Endothelial cell (in vitro differentiated cells): Measurements from ENCODE around the gene ZBTB7B. TPM values are rescaled to one million over a fixed set of nuclear protein-coding genes. Genes with fewer than 3 reads are reported as not detected.

ENCODE experiments used
- DNase-seq: peaks from one replicate; pipeline ENCODE4 v3.0.0; 2021; ENCODE audit warnings: low spot score
- H3K27ac Mint-ChIP-seq: one replicate; pipeline ENCODE4 v1.8.0; 2021; ENCODE audit warnings: mixed read lengths, inconsistent platforms; ENCODE audit not compliant: unreplicated experiment
- H3K27me3 Mint-ChIP-seq: one replicate; pipeline ENCODE4 v1.8.0; 2021; ENCODE audit warnings: mild to moderate bottlenecking, moderate library complexity, mixed read lengths, inconsistent platforms; ENCODE audit not compliant: unreplicated experiment
- H3K36me3 Mint-ChIP-seq: one replicate; pipeline ENCODE4 v1.8.0; 2021; ENCODE audit warnings: mild to moderate bottlenecking, low read depth, mixed read lengths, inconsistent platforms; ENCODE audit not compliant: unreplicated experiment
- H3K4me1 Mint-ChIP-seq: one replicate; pipeline ENCODE4 v1.8.0; 2021; ENCODE audit warnings: mild to moderate bottlenecking, mixed read lengths, inconsistent platforms; ENCODE audit not compliant: unreplicated experiment
- H3K4me3 Mint-ChIP-seq: one replicate; pipeline ENCODE4 v1.8.0; 2021; ENCODE audit warnings: mild to moderate bottlenecking, mixed read lengths, inconsistent platforms; ENCODE audit not compliant: unreplicated experiment
- H3K9me3 Mint-ChIP-seq: one replicate; pipeline ENCODE4 v1.8.0; 2021; ENCODE audit warnings: mixed read lengths, inconsistent platforms; ENCODE audit not compliant: unreplicated experiment
- CTCF ChIP-seq: fragments of 200-600 bp; sonication (generic); IDR thresholded peaks from one replicate; pipeline ENCODE4 v1.5.0; 2021; ENCODE audit warnings: antibody characterized with exemption; ENCODE audit not compliant: unreplicated experiment
- total RNA-seq: library from RNA; stranded (reverse); fragmentation: NEBNext Ultra II Directional; extraction: Animal tissue kit (Norgen Biotek cat#: 25700); gene quantifications from one replicate; pipeline ENCODE4 v1.2.1, GENCODE V29; 2021; ENCODE audit not compliant: unreplicated experiment

The ZBTB7B gene
- total RNA-seq, 1 donor from 2014 or later = 23.3 TPM

- H3K9me3 Mint-ChIP-seq = no peaks in the 10 kb centered on the region
- H3K27ac Mint-ChIP-seq = no peak overlapping the region
- no peak for TF ChIP-seq CTCF
- DNase-seq = no peak
- H3K27me3 Mint-ChIP-seq = peaks cover 3% of the 10 kb centered on the region
- H3K36me3 Mint-ChIP-seq = peaks cover 4% of the 10 kb centered on the region
- peaks cover 30% of the 10 kb centered on the region for H3K4me1 Mint-ChIP-seq
- H3K4me3 Mint-ChIP-seq = no peak overlapping the region
Observed at GRCh38 chr1:155007251-155007828, 4.7 kb downstream of the ZBTB7B start.

DNA sequence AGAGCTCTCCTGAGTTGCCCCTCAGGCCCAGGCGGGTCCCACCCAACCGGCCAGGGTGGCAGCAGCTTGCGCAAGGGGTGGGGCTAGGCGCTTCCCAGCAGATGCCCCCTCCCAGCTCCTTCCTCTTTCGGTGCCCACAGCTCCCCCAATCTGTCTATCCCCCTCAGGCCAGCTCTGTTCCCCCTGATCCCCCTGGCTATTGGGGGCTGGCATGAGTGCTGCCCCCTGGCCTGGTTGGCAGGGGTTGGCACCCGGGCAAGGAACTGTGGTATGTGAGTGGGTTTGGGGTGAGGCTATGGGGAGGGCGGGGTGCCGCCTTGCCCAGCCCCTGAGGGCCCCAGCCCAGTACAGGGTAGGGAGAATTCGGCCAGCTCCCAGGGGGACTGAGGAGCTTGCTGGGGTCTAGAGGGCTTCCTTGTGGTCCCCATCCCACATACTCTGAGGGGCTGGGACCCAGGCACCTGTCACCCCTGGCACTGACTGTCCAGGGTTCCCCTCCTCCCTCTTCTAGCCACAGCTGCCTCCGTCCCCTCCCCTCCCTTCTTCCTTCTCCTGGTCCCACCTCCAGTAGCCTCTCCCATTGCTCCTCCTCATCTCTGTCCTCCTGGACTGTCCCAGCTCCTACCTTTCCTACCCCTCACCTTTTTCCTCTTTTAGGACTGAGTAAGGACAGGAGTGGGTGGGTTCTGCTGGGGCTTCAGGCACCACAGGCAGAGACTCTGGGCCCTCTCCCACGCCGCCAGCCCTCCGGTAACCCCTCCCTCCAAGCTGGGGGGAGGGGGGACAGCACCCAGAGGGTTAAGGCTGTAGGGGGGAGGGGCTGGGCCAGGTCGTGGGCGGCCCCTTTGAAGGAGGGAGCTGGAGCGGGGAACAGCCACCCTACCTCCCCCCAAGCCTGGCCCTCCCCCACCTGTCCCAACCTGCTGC is 5.7 kb downstream of the ZBTB7B start:
- no peak for TF ChIP-seq CTCF
- Mint-ChIP-seq H3K4me1 (peaks cover 32% of the 10 kb centered on the region), H3K27me3 (peaks cover 5% of the 10 kb centered on the region), H3K4me3 (no peak overlapping the region), H3K9me3 (no peaks in the 10 kb centered on the region), H3K27ac (no peak overlapping the region), H3K36me3 (peaks cover 4% of the 10 kb centered on the region)
- DNase-seq = no peak

- Mint-ChIP-seq H3K4me3 (no peak overlapping the region), H3K27ac (no peak overlapping the region), H3K4me1 (peaks cover 26% of the 10 kb centered on the region), H3K9me3 (no peaks in the 10 kb centered on the region), H3K27me3 (peaks cover 5% of the 10 kb centered on the region), H3K36me3 (peaks cover 4% of the 10 kb centered on the region)
- TF ChIP-seq CTCF = no peak
- DNase-seq = no peak
Observed at GRCh38 chr1:155009221-155009711, 6.7 kb downstream of the ZBTB7B start.

GRCh38 chr1:155009742-155010141 is 7.1 kb downstream of the ZBTB7B start:
- Mint-ChIP-seq H3K36me3 (peaks cover 4% of the 10 kb centered on the region), H3K27me3 (peaks cover 2% of the 10 kb centered on the region), H3K4me3 (no peak overlapping the region), H3K9me3 (no peaks in the 10 kb centered on the region), H3K27ac (no peak overlapping the region), H3K4me1 (peaks cover 24% of the 10 kb centered on the region)
- no peak for DNase-seq
- no peak for TF ChIP-seq CTCF
